Testis (tissue), 2 donors: ENCODE measurements around the gene LRFN2.

Source experiments
- CTCF ChIP-seq, 3 experiments: fragments of 450-650 bp in 2 of 3; fragments of 200-600 bp in 1 of 3; sonication (generic) in 1 of 3; IDR thresholded peaks; one replicate each; pipeline ENCODE4 v1.5.1; 2016 to 2019; ENCODE audit warnings: antibody characterized with exemption in 3 of 3, mild to moderate bottlenecking in 2 of 3, moderate library complexity in 1 of 3
- POLR2A ChIP-seq: fragments of 450-650 bp; IDR thresholded peaks from one replicate; pipeline ENCODE4 v1.6.1; 2017; ENCODE audit warnings: antibody characterized with exemption, mild to moderate bottlenecking, moderate library complexity

DNA sequence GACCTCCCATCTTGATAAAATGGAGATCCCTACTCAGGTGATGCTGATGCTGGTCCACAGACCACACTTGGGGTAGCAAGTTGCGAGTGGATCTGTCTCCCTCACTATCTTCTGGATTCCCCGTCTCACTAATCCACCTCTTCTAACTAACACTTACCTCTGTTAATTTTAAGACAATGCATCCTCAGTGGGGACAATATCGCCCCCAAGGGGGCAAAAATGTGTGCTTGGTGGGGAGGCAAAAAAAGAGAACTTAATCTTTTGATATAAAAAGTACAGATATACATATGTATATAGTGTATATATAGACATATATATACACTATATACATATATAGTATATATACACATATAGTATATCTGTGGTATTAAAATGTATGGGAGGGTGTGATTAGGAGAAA, 4.3 kb downstream of the LRFN2 start:
- TF ChIP-seq CTCF (IDR thresholded peaks at IDR 0.05) (no peak), POLR2A (no peak)
